ENCODE data around the gene MYCBP2. TPM values are rescaled to one million over a fixed set of nuclear protein-coding genes. Genes with fewer than 3 reads are reported as not detected.
"Not testable (repeated sequence)": the region's sequence is repeated elsewhere in the genome, so short reads cannot be mapped to it uniquely, and the experiment has no call there.

MYCBP2 gene
- total RNA-seq, 1 donor from 2014 or later = 58.4 TPM

GRCh38 chr13:77265336-77265735, 61.6 kb downstream of the MYCBP2 start:
- no peak overlapping the region for H3K27ac Mint-ChIP-seq
- no peak for TF ChIP-seq CTCF (IDR thresholded peaks at IDR 0.05; ENCODE audit: unreplicated experiment)
- no peaks in the 10 kb centered on the region for H3K9me3 Mint-ChIP-seq (ENCODE audit: low read depth)
- H3K27me3 Mint-ChIP-seq = no peaks in the 10 kb centered on the region
- H3K4me3 Mint-ChIP-seq (ENCODE audit: low read depth) = no peak overlapping the region
- H3K4me1 Mint-ChIP-seq (ENCODE audit: low read depth) = no peaks in the 10 kb centered on the region
- H3K36me3 Mint-ChIP-seq (ENCODE audit: insufficient read depth) = peaks cover 5% of the 10 kb centered on the region
- DNase-seq (ENCODE audit: low spot score, unreplicated experiment) = no peak

- no peaks in the 10 kb centered on the region for H3K27me3 Mint-ChIP-seq
- no peaks in the 10 kb centered on the region for H3K4me1 Mint-ChIP-seq (ENCODE audit: low read depth)
- no peak overlapping the region for H3K27ac Mint-ChIP-seq
- peaks cover 9% of the 10 kb centered on the region for H3K36me3 Mint-ChIP-seq (ENCODE audit: insufficient read depth)
- no peaks in the 10 kb centered on the region for H3K9me3 Mint-ChIP-seq (ENCODE audit: low read depth)
- DNase-seq (ENCODE audit: low spot score, unreplicated experiment) = no peak
- no peak for TF ChIP-seq CTCF (IDR thresholded peaks at IDR 0.05; ENCODE audit: unreplicated experiment)
- no peak overlapping the region for H3K4me3 Mint-ChIP-seq (ENCODE audit: low read depth)
These were observed 64.7 kb downstream of the MYCBP2 start for GRCh38 chr13:77262198-77262597.

- Mint-ChIP-seq H3K4me1 (ENCODE audit: low read depth) (no peaks in the 10 kb centered on the region), H3K9me3 (ENCODE audit: low read depth) (no peaks in the 10 kb centered on the region), H3K27ac (no peak overlapping the region), H3K36me3 (ENCODE audit: insufficient read depth) (peaks cover 17% of the 10 kb centered on the region), H3K27me3 (no peaks in the 10 kb centered on the region), H3K4me3 (ENCODE audit: low read depth) (no peak overlapping the region)
- TF ChIP-seq CTCF (IDR thresholded peaks at IDR 0.05; ENCODE audit: unreplicated experiment) = no peak
- no peak for DNase-seq (ENCODE audit: low spot score, unreplicated experiment)
These were observed 75.9 kb downstream of the MYCBP2 start for GRCh38 chr13:77250975-77251374.

GRCh38 chr13:77245224-77245623, 81.7 kb downstream of the MYCBP2 start:
- not testable (repeated sequence) for H3K27ac Mint-ChIP-seq; H3K9me3 Mint-ChIP-seq (ENCODE audit: low read depth); H3K4me1 Mint-ChIP-seq (ENCODE audit: low read depth); DNase-seq (ENCODE audit: low spot score, unreplicated experiment); H3K4me3 Mint-ChIP-seq (ENCODE audit: low read depth); H3K27me3 Mint-ChIP-seq
- peaks cover 24% of the 10 kb centered on the region for H3K36me3 Mint-ChIP-seq (ENCODE audit: insufficient read depth)

- H3K27me3 Mint-ChIP-seq = no peaks in the 10 kb centered on the region
- no peaks in the 10 kb centered on the region for H3K4me1 Mint-ChIP-seq (ENCODE audit: low read depth)
- peak overlapping the region; percentile 6 for H3K27ac Mint-ChIP-seq
- no peak for DNase-seq (ENCODE audit: low spot score, unreplicated experiment)
- no peak for TF ChIP-seq CTCF (IDR thresholded peaks at IDR 0.05; ENCODE audit: unreplicated experiment)
- H3K36me3 Mint-ChIP-seq (ENCODE audit: insufficient read depth) = peaks cover 7% of the 10 kb centered on the region
- H3K9me3 Mint-ChIP-seq (ENCODE audit: low read depth) = no peaks in the 10 kb centered on the region
- H3K4me3 Mint-ChIP-seq (ENCODE audit: low read depth) = no peak overlapping the region
These were observed 87.6 kb downstream of the MYCBP2 start for GRCh38 chr13:77239312-77239711.

GRCh38 chr13:77235456-77236022, 91.4 kb downstream of the MYCBP2 start:
- no peaks in the 10 kb centered on the region for H3K4me1 Mint-ChIP-seq (ENCODE audit: low read depth)
- TF ChIP-seq CTCF (IDR thresholded peaks at IDR 0.05; ENCODE audit: unreplicated experiment) = no peak
- H3K9me3 Mint-ChIP-seq (ENCODE audit: low read depth) = no peaks in the 10 kb centered on the region
- H3K27me3 Mint-ChIP-seq = no peaks in the 10 kb centered on the region
- no peaks in the 10 kb centered on the region for H3K36me3 Mint-ChIP-seq (ENCODE audit: insufficient read depth)
- H3K27ac Mint-ChIP-seq = no peak overlapping the region
- no peak overlapping the region for H3K4me3 Mint-ChIP-seq (ENCODE audit: low read depth)
- no peak for DNase-seq (ENCODE audit: low spot score, unreplicated experiment)

All from progenitor cell of endocrine pancreas (in vitro differentiated cells).